ENCODE results near the gene MALL. TPM values are rescaled to one million over a fixed set of nuclear protein-coding genes. Genes with fewer than 3 reads are reported as not detected.

Gene MALL
- 139 to 166 TPM (median 147 TPM) in 5 replicates for total RNA-seq (2022; extraction: Qiagen RNA extraction)

DNA sequence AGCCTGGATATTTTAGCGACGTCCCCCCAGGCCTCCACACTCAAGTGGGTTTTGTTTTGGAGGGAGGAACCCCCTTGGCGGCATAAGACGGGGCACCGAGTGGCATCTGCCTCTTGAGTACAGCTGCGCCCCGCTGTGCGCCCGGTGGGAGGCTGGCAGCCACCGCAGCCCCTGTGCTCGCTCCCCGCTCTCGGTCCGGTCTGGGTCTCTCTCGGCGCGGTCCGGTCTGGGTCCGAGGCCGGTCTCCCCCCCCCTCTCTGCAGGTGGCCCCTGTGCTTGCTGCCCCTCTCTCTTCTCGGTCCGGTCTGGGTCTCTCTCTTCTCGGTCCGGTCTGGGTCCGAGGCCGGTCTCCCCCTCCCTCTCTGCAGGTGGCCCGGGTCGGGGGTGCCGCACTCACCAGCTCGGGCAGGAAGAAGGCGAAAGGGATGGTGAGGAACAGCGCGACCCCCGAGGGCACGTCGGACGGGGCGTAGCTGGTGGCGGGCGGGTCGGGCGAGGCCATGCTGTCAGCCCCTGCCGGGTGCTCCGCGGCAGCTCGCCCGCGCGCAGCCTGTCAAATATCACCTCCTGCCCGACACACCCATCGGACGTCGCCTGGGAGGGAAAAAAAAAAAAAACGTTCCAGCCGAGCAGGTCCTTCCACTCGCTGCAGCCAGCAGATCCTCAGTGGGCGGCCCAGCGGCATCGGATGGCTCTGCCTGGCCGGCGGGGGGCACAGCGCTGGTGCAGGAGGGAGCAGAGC lies at the start of gene MALL:
TSS of gene MALL (minus strand) at position 532 of the 742 bp plus-strand sequence. CDS start at position 502, 30 bp downstream.

Other genes starting within 250 kb of the MALL start
- not detected in 5 replicates for gene LIMS3, start 217.1 kb downstream of the MALL start, total RNA-seq (2022; extraction: Qiagen RNA extraction)
- 7.3 to 8.6 TPM (median 8.1 TPM) in 5 replicates for gene NPHP1, start 89.2 kb upstream of the MALL start, total RNA-seq (2022; extraction: Qiagen RNA extraction)
- gene MTLN, start 96.7 kb upstream of the MALL start, total RNA-seq (2022; extraction: Qiagen RNA extraction): 118 to 130 TPM (median 126 TPM) in 5 replicates